Measurements from ENCODE around the gene SDK2.

DNA sequence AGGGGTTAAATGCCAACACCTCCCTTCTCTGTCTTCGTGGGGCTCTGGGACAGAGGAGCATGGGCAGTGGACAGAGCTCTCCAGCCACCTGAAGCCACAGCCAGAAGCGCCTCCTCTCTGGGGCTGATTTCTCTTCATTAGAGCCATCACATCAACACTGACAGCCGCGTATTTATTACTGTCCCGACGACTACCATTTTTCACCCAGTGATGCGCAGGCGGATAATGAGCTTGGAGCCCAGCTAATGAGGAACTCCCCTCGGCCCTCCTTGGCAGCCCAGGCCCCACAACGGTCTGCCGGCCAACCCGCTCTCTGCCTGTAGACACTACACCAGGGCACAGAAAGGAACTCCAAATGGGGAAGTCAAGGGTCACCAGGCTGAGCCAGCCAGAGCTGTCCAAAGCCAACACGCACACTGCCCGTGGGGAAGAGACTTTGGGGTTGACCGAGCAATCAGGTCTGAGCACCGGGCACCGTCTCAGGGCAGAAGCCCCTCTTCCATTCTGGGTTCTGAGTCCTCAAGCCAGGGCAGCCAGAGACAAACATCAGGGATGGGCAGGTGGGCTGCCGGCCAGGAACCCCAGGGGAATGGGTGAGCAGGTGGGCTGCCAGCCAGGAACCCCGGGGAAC lies 13.2 kb downstream of the SDK2 start:
- TF ChIP-seq EP300 (IDR thresholded peaks at IDR 0.05; ENCODE audit: borderline replicate concordance in 1 of 2, low read depth in 2 of 2, low read length in 2 of 2) (no peak), KDM1A (IDR thresholded peaks at IDR 0.05; ENCODE audit: borderline replicate concordance, low read length) (no peak), EZH2 (IDR thresholded peaks at IDR 0.05; ENCODE audit: low read depth, low read length, severe bottlenecking) (no peak), ZNF274 (IDR thresholded peaks at IDR 0.05; ENCODE audit: borderline replicate concordance, extremely low read depth, low read length) (no peak), E2F6 (IDR thresholded peaks at IDR 0.05) (no peak), CTCF (IDR thresholded peaks at IDR 0.05; ENCODE audit: control extremely low read depth in 1 of 3, insufficient read depth in 1 of 3, low read depth in 1 of 3, low read length in 3 of 3) (no peak), POLR2A (IDR thresholded peaks at IDR 0.05; ENCODE audit: control extremely low read depth in 1 of 2, low read depth in 2 of 2, low read length in 2 of 2) (no peak)
- TF ChIP-seq, protein P1, sequence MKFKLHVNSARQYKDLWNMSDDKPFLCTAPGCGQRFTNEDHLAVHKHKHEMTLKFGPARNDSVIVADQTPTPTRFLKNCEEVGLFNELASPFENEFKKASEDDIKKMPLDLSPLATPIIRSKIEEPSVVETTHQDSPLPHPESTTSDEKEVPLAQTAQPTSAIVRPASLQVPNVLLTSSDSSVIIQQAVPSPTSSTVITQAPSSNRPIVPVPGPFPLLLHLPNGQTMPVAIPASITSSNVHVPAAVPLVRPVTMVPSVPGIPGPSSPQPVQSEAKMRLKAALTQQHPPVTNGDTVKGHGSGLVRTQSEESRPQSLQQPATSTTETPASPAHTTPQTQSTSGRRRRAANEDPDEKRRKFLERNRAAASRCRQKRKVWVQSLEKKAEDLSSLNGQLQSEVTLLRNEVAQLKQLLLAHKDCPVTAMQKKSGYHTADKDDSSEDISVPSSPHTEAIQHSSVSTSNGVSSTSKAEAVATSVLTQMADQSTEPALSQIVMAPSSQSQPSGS (IDR thresholded peaks at IDR 0.05; ENCODE audit: low read length) = no peak
